ENCODE measurements around the gene LPO.

DNA sequence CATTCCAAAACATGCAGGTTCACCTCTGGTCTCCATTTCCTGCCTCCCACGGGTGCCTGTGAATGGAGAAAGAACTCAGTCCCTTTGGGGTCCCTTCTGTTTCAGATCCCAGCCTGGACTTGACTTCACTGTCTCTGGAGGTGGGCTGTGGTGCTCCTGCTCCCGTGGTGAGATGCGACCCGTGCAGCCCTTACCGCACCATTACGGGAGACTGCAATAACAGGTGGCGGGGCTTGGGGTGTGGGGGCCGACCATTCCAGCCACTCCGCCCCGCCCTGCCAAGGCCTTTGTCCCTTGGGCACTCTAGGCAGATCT, 10.5 kb downstream of the LPO start:
- TF ChIP-seq CTCF (IDR thresholded peaks at IDR 0.05; ENCODE audit: insufficient read depth, low read length, poor library complexity, severe bottlenecking): no peak
- no peak for TF ChIP-seq EZH2phosphoT487 (conservative IDR thresholded peaks at IDR 0.05; ENCODE audit: low read length)

Data from SU-DHL-6 (cell line).